Uterus (tissue), 4 donors: ENCODE data around the gene DST. TPM values are rescaled to one million over a fixed set of nuclear protein-coding genes. Genes with fewer than 3 reads are reported as not detected.

Experiments used
- DNase-seq, 2 donors: peaks; one replicate each; pipeline ENCODE4 v3.0.0-alpha.2; 2019 to 2020
- H3K27ac ChIP-seq, 2 donors: fragments of 200-600 bp; sonication (generic); 1 replicate in 1 of 2; 2 replicates in 1 of 2; pipeline ENCODE4 v1.5.1; 2016 to 2018
- H3K27me3 ChIP-seq, 2 donors: fragments of 200-600 bp; sonication (generic); one replicate each; pipeline ENCODE4 v1.5.1; 2018 to 2019; ENCODE audit warnings: control low read depth in 1 of 2
- H3K36me3 ChIP-seq, 2 donors: fragments of 200-600 bp; sonication (generic); one replicate each; pipeline ENCODE4 v1.5.1; 2019; ENCODE audit warnings: control low read depth in 1 of 2
- H3K4me1 ChIP-seq, 2 donors: fragments of 200-600 bp; sonication (generic); one replicate each; pipeline ENCODE4 v1.5.1; 2018 to 2019; ENCODE audit warnings: control low read depth in 1 of 2
- H3K4me3 ChIP-seq, 2 donors: fragments of 200-600 bp; sonication (generic); 1 replicate in 1 of 2; 2 replicates in 1 of 2; pipeline ENCODE4 v1.5.1; 2018 to 2019; ENCODE audit warnings: mild to moderate bottlenecking in 1 of 2
- H3K9me3 ChIP-seq, 2 donors: fragments of 200-600 bp; sonication (generic); one replicate each; pipeline ENCODE4 v1.5.1; 2019; ENCODE audit warnings: control low read depth in 1 of 2
- CTCF ChIP-seq, 4 experiments: fragments of 200-600 bp in 2 of 4; fragments of 450-650 bp in 2 of 4; sonication (generic) in 2 of 4; IDR thresholded peaks; one replicate each; pipeline ENCODE4 v1.5.1; 2016 to 2019; ENCODE audit warnings: antibody characterized with exemption in 4 of 4, mild to moderate bottlenecking in 2 of 4, moderate library complexity in 1 of 4
- POLR2A ChIP-seq, 2 donors: fragments of 450-650 bp; IDR thresholded peaks; one replicate each; pipeline ENCODE4 v1.6.1; 2016; ENCODE audit warnings: antibody characterized with exemption in 2 of 2, mild to moderate bottlenecking in 1 of 2, moderate library complexity in 1 of 2
- intact Hi-C: fragments of 100-400 bp; cut with DNase I; formaldehyde crosslinking; loops from one replicate; pipeline ENCODE4 v1.15.1; 2023; ENCODE audit warnings: low total_unique reads
- total RNA-seq, 4 donors: library from RNA; depleted of rRNA in 3 of 4; stranded (reverse); fragments of >200 nt in 3 of 4; gene quantifications; one replicate each; pipeline versions ENCODE4 v1.1.0 to v1.2.4, GENCODE V29; 2014 to 2023
- donor health status: DM: yes; HTN: yes; CAD: no.

Gene DST
- total RNA-seq, 4 donors from 2014 or later: 307 to 809 (median 516) TPM

- intact Hi-C loops: no loop called here
- H3K27me3 ChIP-seq: no peaks in the 10 kb centered on the region
- no peaks in the 10 kb centered on the region for H3K4me1 ChIP-seq
- no peak for DNase-seq
- no peak overlapping the region for H3K4me3 ChIP-seq
- H3K9me3 ChIP-seq: no peaks in the 10 kb centered on the region
- H3K27ac ChIP-seq: no peak overlapping the region
- TF ChIP-seq CTCF (IDR thresholded peaks at IDR 0.05) (no peak), POLR2A (IDR thresholded peaks at IDR 0.05) (no peak)
- H3K36me3 ChIP-seq: no peaks in the 10 kb centered on the region
These were observed 22.3 kb downstream of the DST start for GRCh38 chr6:56620229-56620868.

GRCh38 chr6:56618050-56618449 is 24.6 kb downstream of the DST start:
- no peaks in the 10 kb centered on the region for H3K9me3 ChIP-seq
- H3K27ac ChIP-seq: no peak overlapping the region
- H3K4me3 ChIP-seq: no peak overlapping the region
- H3K27me3 ChIP-seq: no peaks in the 10 kb centered on the region
- DNase-seq: no peak
- TF ChIP-seq POLR2A (IDR thresholded peaks at IDR 0.05): no peak
- TF ChIP-seq CTCF (IDR thresholded peaks at IDR 0.05): no peak
- H3K36me3 ChIP-seq: no peaks in the 10 kb centered on the region
- H3K4me1 ChIP-seq: no peaks in the 10 kb centered on the region
- intact Hi-C loops: no loop called here

GRCh38 chr6:56616967-56617366 is 25.7 kb downstream of the DST start:
- no peak for TF ChIP-seq POLR2A (IDR thresholded peaks at IDR 0.05)
- TF ChIP-seq CTCF (IDR thresholded peaks at IDR 0.05): no peak
- no peak for DNase-seq
- no peaks in the 10 kb centered on the region for H3K4me1 ChIP-seq
- H3K36me3 ChIP-seq: no peaks in the 10 kb centered on the region
- no peaks in the 10 kb centered on the region for H3K9me3 ChIP-seq
- no peaks in the 10 kb centered on the region for H3K27me3 ChIP-seq
- no peak overlapping the region for H3K4me3 ChIP-seq
- H3K27ac ChIP-seq: no peak overlapping the region
- intact Hi-C loops: no loop called here

GRCh38 chr6:56613247-56613851 is 29.3 kb downstream of the DST start:
- H3K36me3 ChIP-seq: no peaks in the 10 kb centered on the region

More at GRCh38 chr6:56613247-56613851, 29.3 kb downstream of the DST start:
- no peak overlapping the region for H3K4me3 ChIP-seq
- TF ChIP-seq POLR2A (IDR thresholded peaks at IDR 0.05) (no peak), CTCF (IDR thresholded peaks at IDR 0.05) (no peak)
- no peak overlapping the region for H3K27ac ChIP-seq
- no peaks in the 10 kb centered on the region for H3K27me3 ChIP-seq
- no peak for DNase-seq
- no peaks in the 10 kb centered on the region for H3K9me3 ChIP-seq
- intact Hi-C loops: no loop called here
- H3K4me1 ChIP-seq: no peaks in the 10 kb centered on the region
